ENCODE results near the gene ERCC6. TPM values are rescaled to one million over a fixed set of nuclear protein-coding genes. Genes with fewer than 3 reads are reported as not detected.

The ERCC6 gene
- polyA plus RNA-seq, 1 donor from 2014 or later = 13.9 TPM

DNA sequence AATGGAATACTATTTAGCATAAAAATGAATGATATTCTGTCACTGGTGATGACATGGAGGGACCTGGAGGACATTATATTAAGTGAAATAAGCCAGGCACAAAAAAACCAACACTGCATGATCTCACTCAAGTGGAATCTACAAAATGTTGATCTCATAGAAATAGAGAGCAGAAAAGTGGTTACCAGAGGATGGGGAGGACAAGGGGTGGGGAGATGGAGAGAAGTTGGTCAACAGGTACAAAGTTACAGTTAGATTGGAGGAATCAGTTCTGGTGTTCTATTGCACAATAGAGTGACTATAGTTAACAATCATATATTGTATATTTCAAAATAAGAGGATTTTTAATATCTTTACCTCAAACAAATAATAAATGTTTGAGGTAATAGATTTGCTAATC, 46.5 kb upstream of the ERCC6 start:
- H3K9ac ChIP-seq (ENCODE audit: low read length) = no peak overlapping the region
- no peak overlapping the region for H2AFZ ChIP-seq (ENCODE audit: low read depth, low read length)
- H3F3A ChIP-seq (ENCODE audit: insufficient read depth, low read length, poor library complexity, severe bottlenecking) = no peaks in the 10 kb centered on the region
- no peaks in the 10 kb centered on the region for H3K36me3 ChIP-seq (ENCODE audit: insufficient read depth, low read length)
- no peaks in the 10 kb centered on the region for H3K9me2 ChIP-seq (ENCODE audit: insufficient read depth, low read length)
- H3K4me3 ChIP-seq (ENCODE audit: low read length) = no peak overlapping the region
- no peaks in the 10 kb centered on the region for H3K9me3 ChIP-seq (ENCODE audit: low read length)
- no peaks in the 10 kb centered on the region for H3K79me2 ChIP-seq (replicated peaks; ENCODE audit: insufficient read depth, low read length)
- no peak overlapping the region for H3K27ac ChIP-seq (ENCODE audit: low read length)
- no peaks in the 10 kb centered on the region for H4K20me1 ChIP-seq (ENCODE audit: insufficient read depth)
- H3K27me3 ChIP-seq (ENCODE audit: insufficient read depth, low read depth, low read length) = no peaks in the 10 kb centered on the region
- no peak overlapping the region for H3K4me2 ChIP-seq (ENCODE audit: low read length)
- TF ChIP-seq RAD21 (conservative IDR thresholded peaks at IDR 0.05) (no peak), REST (IDR thresholded peaks at IDR 0.05; ENCODE audit: borderline replicate concordance) (no peak), EZH2 (IDR thresholded peaks at IDR 0.05; ENCODE audit: borderline replicate concordance, insufficient read depth, low read length, poor library complexity, severe bottlenecking) (no peak), POLR2AphosphoS5 (IDR thresholded peaks at IDR 0.05) (no peak), CTCF (IDR thresholded peaks at IDR 0.05; ENCODE audit: poor library complexity, severe bottlenecking) (no peak), EP300 (conservative IDR thresholded peaks at IDR 0.05; ENCODE audit: poor library complexity, severe bottlenecking) (no peak), SMC3 (conservative IDR thresholded peaks at IDR 0.05; ENCODE audit: poor library complexity) (no peak), MXI1 (conservative IDR thresholded peaks at IDR 0.05; ENCODE audit: poor library complexity, severe bottlenecking) (no peak), TAF1 (IDR thresholded peaks at IDR 0.05; ENCODE audit: low read depth) (no peak)

GRCh38 chr10:49579621-49580020, 40.7 kb upstream of the ERCC6 start:
- TF ChIP-seq RAD21 (conservative IDR thresholded peaks at IDR 0.05) = no peak
- TF ChIP-seq MXI1 (conservative IDR thresholded peaks at IDR 0.05; ENCODE audit: poor library complexity, severe bottlenecking) = no peak
- TF ChIP-seq TAF1 (IDR thresholded peaks at IDR 0.05; ENCODE audit: low read depth) = no peak
- Histone ChIP-seq H3K27me3 (ENCODE audit: insufficient read depth, low read depth, low read length) (no peaks in the 10 kb centered on the region), H3K27ac (ENCODE audit: low read length) (no peak overlapping the region), H3K4me3 (ENCODE audit: low read length) (no peak overlapping the region), H3K9me3 (ENCODE audit: low read length) (no peaks in the 10 kb centered on the region), H2AFZ (ENCODE audit: low read depth, low read length) (no peak overlapping the region), H3K79me2 (replicated peaks; ENCODE audit: insufficient read depth, low read length) (no peaks in the 10 kb centered on the region), H3K9me2 (ENCODE audit: insufficient read depth, low read length) (no peaks in the 10 kb centered on the region), H3K4me2 (ENCODE audit: low read length) (no peak overlapping the region), H3K36me3 (ENCODE audit: insufficient read depth, low read length) (no peaks in the 10 kb centered on the region), H4K20me1 (ENCODE audit: insufficient read depth) (no peaks in the 10 kb centered on the region), H3F3A (ENCODE audit: insufficient read depth, low read length, poor library complexity, severe bottlenecking) (no peaks in the 10 kb centered on the region), H3K9ac (ENCODE audit: low read length) (no peak overlapping the region)

- Histone ChIP-seq H3F3A (ENCODE audit: insufficient read depth, low read length, poor library complexity, severe bottlenecking) (no peaks in the 10 kb centered on the region), H3K4me3 (ENCODE audit: low read length) (no peak overlapping the region), H3K79me2 (replicated peaks; ENCODE audit: insufficient read depth, low read length) (no peaks in the 10 kb centered on the region), H3K36me3 (ENCODE audit: insufficient read depth, low read length) (no peaks in the 10 kb centered on the region), H3K9ac (ENCODE audit: low read length) (no peak overlapping the region), H4K20me1 (ENCODE audit: insufficient read depth) (no peaks in the 10 kb centered on the region), H3K27me3 (ENCODE audit: insufficient read depth, low read depth, low read length) (no peaks in the 10 kb centered on the region), H3K4me2 (ENCODE audit: low read length) (no peak overlapping the region), H3K9me3 (ENCODE audit: low read length) (no peaks in the 10 kb centered on the region), H2AFZ (ENCODE audit: low read depth, low read length) (no peak overlapping the region), H3K27ac (ENCODE audit: low read length) (no peak overlapping the region), H3K9me2 (ENCODE audit: insufficient read depth, low read length) (no peaks in the 10 kb centered on the region)
- TF ChIP-seq CTCF (IDR thresholded peaks at IDR 0.05; ENCODE audit: poor library complexity, severe bottlenecking) (no peak), MXI1 (conservative IDR thresholded peaks at IDR 0.05; ENCODE audit: poor library complexity, severe bottlenecking) (no peak), SMC3 (conservative IDR thresholded peaks at IDR 0.05; ENCODE audit: poor library complexity) (no peak), POLR2AphosphoS5 (IDR thresholded peaks at IDR 0.05) (no peak), TAF1 (IDR thresholded peaks at IDR 0.05; ENCODE audit: low read depth) (no peak), RAD21 (conservative IDR thresholded peaks at IDR 0.05) (no peak), REST (IDR thresholded peaks at IDR 0.05; ENCODE audit: borderline replicate concordance) (no peak), EZH2 (IDR thresholded peaks at IDR 0.05; ENCODE audit: borderline replicate concordance, insufficient read depth, low read length, poor library complexity, severe bottlenecking) (no peak), EP300 (conservative IDR thresholded peaks at IDR 0.05; ENCODE audit: poor library complexity, severe bottlenecking) (no peak)
Observed at GRCh38 chr10:49578392-49578791, 39.5 kb upstream of the ERCC6 start.
